IPS-18c (cell line): ENCODE measurements around the gene ATP6V0A4.
A peak's percentile ranks its signal among the peaks of the same experiment; 100 is the strongest.
"Not testable (repeated sequence)": the region's sequence is repeated elsewhere in the genome, so short reads cannot be mapped to it uniquely, and the experiment has no call there.

Experiments used
- H3K4me3 ChIP-seq: 2 replicates; pipeline ENCODE4 v1.7.0; 2013; ENCODE audit warnings: low read depth, mild to moderate bottlenecking, low read length, moderate library complexity; ENCODE audit not compliant: insufficient read depth
- H3K9me3 ChIP-seq: one replicate; pipeline ENCODE4 v1.6.1; 2013; ENCODE audit warnings: mild to moderate bottlenecking, low read length, moderate library complexity; ENCODE audit not compliant: control insufficient read depth, insufficient read depth

Gene ATP6V0A4

DNA sequence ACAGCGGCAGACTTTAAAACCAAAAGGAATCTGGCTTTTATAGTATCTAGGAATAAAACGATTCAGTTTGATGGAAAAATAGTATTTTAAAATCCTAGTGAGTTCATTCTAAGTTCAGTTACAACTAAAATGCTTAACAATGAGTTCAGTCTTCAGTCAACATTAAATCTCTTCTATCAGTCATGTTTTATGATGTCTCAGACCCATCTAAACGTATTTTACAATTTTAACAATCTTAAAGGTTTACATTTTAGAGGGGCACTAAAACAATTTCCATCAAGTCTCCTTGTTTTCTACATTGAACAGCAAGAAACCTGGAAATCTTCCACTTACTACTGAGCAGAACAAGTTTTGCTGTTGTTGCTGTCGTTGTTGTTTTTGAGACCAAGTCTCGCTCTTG lies 106.8 kb downstream of the ATP6V0A4 start:
- H3K4me3 ChIP-seq: no peak overlapping the region
- H3K9me3 ChIP-seq: peaks cover 3% of the 10 kb centered on the region

DNA sequence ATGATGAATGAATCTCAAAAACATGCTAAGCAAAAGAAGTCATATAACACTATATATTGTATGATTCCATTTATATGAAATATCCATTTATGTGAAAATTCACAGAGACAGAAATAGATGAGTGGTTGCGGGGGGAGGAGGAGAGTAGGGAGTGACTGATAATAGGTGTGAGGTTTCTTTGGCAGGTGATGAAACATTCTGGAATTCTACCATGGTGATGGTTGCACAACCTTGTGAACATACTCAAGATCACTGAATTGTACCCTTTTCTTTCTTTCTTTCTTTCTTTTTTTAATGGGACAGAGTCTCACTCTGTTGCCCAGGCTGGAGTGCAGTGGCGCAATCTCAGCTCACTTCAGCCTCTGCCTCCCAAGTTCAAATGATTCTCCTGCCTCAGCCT lies 107.5 kb downstream of the ATP6V0A4 start:
- Histone ChIP-seq H3K4me3 (no peak overlapping the region), H3K9me3 (peaks cover 3% of the 10 kb centered on the region)

DNA sequence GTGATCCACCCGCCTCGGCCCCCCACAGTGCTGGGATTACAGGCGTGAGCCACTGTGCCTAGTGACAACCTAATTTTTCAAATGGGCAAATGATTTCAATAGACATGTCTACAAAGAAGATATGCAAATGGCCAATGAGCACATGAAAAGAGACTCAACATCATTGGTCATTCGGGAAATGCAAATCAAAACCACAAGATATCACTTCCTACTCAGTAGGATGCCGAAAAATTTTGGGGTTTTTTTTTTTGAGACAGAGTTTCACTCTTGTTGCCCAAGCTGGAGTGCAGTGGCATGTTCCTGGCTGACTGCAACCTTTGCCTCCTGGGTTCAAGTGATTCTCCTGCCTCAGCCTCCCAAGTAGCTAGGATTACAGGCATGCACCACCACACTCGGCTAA lies 110.0 kb downstream of the ATP6V0A4 start:
- not testable (repeated sequence) for H3K9me3 ChIP-seq, H3K4me3 ChIP-seq

DNA sequence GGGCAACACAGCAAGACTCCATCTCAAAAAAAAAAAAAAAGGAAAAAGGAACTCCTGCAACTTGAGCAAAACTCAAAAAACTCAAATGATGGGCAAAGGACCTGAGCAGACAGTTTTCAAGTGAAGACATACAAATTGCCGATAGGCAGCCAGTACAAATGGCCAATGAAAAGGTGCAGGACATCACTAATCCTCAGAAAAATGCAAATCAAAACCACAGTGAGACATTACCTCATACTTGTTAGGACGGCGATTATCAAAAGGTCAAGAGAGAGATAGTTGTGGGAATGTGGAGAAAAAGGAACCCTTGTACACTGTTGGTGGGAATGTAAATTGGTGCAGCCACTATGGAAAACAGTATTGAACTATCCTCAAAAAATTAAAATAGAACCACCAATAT lies 113.7 kb downstream of the ATP6V0A4 start:
- H3K4me3 ChIP-seq: no peak overlapping the region
- H3K9me3 ChIP-seq: peaks cover 3% of the 10 kb centered on the region

DNA sequence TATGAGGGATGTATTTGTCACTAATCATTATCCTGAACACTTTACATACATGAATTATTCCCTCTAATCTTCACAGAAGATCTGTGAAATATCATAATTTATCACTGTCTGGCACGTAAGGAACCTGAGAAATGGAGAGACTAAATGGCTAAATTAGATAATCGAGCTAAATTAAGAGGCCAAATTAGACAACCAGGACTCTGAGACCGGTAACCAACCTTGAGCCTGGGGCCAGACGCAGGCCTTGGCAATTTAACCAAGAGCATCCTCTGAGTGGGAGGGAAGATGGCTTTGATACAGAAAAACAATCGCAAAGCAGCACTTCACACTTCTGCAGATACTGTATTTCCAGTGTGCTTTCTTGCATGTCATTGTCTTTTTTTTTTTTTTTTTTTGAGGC lies 118.2 kb downstream of the ATP6V0A4 start:
- H3K9me3 ChIP-seq: peaks cover 3% of the 10 kb centered on the region

DNA sequence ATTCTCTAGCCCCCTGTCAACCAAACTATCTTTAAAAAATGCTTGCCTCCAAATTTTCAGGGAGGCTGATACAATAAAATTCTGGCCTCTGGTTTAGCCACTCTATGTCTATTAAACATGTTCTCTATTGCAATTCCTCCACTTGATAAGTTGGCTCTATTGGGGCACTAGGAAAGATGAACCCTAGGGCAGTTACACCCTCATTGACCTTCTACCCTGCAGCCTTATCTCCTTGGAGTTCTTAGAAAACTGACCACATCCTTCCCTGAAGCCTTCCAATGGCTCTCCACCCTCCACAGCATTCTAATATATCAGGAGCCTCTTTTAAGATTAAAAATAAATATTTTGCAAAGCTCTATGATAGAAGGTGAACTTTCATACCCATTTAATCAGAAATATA lies 127.4 kb downstream of the ATP6V0A4 start:
- peaks cover 3% of the 10 kb centered on the region for H3K9me3 ChIP-seq
- no peak overlapping the region for H3K4me3 ChIP-seq

More for the DNA sequence above, 118.2 kb downstream of the ATP6V0A4 start:
- no peak overlapping the region for H3K4me3 ChIP-seq

DNA sequence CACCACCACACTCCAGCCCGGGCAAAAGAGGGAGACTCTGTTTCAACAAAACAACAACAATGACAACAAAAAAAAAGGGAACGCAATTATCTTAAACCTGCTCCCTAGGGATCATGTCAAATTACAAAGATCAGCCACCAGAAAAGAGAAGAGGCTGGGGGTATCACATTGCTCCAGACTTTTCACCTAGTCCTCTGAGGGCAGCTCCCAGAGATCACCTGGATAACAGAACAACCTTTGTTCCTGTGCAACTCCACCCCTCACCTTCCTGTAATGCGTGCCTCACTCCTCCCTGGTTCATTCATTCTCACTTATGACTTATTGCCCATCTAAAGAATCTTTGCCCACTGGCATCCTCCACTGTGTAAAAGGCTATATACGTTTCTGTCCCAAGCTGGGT lies 128.6 kb downstream of the ATP6V0A4 start:
- H3K9me3 ChIP-seq: peaks cover 4% of the 10 kb centered on the region
- H3K4me3 ChIP-seq: no peak overlapping the region

DNA sequence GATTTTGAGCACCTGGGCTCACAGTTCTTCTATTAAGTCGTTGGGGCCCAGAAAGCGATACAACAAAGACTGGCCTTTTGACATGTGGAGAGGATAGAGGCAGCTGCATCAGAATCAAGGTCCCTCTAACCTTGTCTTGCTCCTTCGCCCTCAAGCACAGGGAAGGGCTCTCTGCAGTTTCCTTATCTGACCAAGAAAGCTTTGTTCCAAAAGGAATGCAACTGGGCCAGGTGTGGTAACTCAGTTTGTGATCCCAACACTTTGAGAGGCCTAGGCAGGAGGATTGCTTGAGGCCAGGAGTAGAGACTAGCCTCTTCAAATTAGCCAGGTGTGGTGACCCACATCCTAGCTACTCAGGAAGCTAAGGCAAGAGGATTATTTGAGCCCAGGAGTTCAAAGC lies 129.1 kb downstream of the ATP6V0A4 start:
- H3K9me3 ChIP-seq: peaks cover 5% of the 10 kb centered on the region
- no peak overlapping the region for H3K4me3 ChIP-seq

DNA sequence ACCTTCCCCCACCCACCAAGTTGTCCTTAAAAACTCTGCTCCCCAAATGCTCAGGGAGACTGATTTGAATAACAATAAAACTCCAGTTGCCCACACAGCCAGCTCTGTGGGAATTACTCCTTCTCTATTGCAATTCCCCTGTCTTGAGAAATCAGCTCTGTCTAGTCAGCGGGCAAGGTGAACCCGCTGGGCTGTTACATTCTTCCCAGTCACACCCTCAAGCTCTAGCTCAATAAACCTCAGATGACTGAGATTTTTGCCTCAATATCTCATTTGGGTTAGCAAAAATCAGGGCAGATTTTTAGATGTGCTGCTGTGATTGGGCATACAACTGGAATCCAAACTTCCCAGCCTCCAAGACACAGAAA lies 129.8 kb downstream of the ATP6V0A4 start:
- peaks cover 5% of the 10 kb centered on the region for H3K9me3 ChIP-seq
- H3K4me3 ChIP-seq: no peak overlapping the region

DNA sequence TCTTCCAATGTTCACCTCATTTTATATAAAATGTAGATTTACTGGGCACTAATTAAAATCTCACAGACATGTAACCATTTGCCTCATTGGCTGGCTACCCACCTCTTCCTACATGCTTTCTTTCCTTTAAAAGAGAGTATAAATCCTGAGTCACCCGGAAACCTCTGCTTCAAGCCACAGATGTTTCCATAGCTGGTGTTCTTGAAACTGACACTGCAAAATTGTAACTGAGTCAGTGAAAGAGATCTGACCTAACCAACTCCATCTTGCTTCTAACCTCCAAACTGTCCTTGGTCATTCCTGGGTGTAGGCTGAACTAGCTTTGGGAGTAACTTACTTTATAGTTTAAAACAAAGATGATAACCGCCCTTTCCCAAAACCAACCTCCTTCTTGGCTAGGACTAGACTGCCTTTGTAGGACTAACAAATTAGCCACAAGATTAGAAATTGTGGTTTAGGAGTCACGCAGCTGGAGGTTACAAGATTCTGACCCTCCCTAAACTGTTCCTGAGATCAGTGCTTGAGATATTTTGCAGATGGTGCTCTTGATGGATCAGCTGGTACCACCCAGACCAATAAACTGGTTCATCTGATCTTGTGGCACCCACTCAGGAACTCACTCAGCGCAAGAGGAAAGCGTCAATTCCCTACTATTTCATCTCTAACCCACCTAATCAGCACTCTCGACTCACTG lies 130.3 kb downstream of the ATP6V0A4 start:
- Histone ChIP-seq H3K9me3 (peaks cover 5% of the 10 kb centered on the region), H3K4me3 (no peak overlapping the region)

DNA sequence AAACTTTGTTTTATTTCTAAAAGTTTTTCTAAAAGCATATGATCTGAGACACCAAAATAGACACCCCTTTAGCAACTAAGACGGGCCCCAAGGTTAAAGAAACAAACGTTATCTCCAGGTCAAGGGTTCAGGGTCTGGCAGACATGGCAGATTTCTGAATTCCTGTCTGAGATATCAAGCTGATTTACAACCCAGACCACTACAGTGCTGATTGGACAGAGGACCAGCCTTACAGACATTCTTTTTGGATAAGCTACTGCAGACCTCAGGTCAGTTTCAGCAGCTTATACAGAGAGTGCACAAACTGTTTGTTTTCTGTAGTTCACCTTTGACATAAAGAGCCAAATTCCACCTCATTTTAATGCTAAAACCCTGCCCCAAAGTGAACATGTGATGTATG lies 131.6 kb downstream of the ATP6V0A4 start:
- Histone ChIP-seq H3K4me3 (no peak overlapping the region), H3K9me3 (peaks cover 5% of the 10 kb centered on the region)

DNA sequence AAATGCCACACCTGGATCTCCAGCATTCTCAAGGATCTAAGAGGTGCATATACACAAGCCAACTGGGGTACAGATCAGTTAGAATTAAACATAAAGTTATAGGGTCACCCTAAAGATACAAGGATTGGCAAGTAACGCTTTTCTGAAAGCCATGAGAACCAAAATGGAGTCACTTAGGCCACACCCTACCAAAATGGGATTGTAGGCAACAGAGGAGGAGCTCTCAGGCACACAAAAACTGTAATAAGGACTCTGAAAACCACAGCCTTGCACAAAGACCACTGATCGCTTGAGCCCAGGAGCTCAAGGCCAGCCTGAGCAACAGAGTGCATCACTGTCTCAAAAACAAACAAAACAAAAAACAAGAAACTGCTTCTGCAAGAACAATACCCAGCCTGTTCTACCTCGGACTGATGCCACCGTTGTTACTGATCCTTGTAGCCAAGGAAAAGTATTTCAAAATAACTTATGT lies 132.3 kb downstream of the ATP6V0A4 start:
- no peak overlapping the region for H3K4me3 ChIP-seq
- peaks cover 5% of the 10 kb centered on the region for H3K9me3 ChIP-seq

DNA sequence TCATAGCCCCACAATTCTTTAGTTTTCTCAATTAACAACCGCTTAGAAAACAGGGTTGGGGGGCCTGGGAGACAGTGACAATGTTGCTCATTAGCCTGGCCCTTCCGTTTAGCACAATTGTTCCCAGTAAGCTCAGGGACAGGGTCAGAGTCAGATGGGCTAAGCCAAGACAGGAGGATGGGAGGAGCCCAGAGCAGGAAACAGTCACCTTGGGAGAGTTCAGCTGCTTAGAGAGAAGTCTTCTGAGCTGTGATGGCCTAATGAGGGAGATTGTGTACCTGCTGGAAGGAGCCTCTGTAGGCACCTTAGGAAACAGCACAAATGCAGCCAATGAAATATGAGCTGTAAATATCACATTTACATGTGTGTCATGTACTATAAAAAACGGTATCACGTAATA lies 132.7 kb downstream of the ATP6V0A4 start:
- Histone ChIP-seq H3K9me3 (peaks cover 5% of the 10 kb centered on the region), H3K4me3 (no peak overlapping the region)

DNA sequence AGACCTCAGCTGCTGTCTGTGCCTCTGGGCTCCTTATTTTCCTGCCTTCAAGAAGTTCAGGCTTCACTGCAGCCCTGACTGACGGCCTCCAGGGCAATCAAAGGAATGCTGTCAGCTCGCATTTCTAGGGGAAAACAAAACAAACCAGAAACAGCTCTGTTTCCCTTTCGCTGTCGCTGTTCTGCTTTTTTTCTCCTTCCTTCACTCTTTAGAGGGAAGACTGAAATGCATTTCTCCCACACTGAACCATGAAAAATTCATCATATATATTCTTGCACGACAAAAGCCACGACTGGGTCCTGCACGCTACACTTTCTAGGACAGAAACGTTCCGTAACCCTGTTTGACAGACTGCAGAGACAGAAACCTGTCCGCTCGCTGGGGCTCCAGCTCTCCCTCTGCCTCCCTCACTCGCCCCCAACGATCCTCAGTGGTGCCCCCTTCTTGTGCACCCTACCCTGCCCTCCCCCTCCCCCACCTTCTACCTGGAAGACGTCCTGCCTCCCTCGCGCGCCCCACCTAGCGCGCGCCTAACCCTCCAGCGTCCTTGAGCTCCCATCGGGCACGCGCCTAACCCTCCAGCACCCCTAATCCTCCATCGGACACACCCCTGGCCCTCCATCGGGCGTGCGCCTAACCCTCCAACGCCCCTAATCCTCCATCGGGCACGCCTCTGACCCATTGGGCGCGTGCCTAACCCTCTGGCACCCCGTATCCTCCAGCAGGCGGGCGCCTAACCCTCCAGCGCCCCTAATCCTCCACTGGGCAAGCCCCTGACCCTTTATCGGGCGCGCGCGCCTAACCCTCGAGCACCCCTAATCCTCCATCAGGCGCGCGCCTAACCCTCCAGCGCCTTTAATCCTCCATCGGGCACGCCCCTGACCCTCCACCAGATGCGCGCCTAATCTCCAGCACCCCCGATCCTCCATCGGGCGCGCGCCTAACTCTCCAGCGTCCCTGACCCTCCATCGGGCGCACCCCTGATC lies 134.0 kb downstream of the ATP6V0A4 start:
- Histone ChIP-seq H3K4me3 (peak overlapping the region; percentile 59), H3K9me3 (peaks cover 5% of the 10 kb centered on the region)

DNA sequence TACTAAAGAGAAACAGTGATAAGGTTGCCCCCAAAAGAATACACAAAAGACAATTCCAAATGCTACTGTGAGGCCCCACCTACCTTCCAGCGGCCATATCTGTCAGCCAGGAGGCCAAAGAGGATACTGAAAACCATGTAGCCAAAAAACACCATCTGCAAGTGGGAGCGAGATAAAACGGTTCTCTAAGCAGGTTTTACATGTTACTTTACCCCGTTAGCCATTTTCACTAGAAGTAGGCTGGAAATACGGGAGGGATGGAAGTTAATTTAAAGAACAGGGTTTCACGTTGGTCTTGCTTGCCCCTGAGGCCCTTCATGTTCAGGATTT lies 135.0 kb downstream of the ATP6V0A4 start:
- Histone ChIP-seq H3K4me3 (no peak overlapping the region), H3K9me3 (peaks cover 2% of the 10 kb centered on the region)

DNA sequence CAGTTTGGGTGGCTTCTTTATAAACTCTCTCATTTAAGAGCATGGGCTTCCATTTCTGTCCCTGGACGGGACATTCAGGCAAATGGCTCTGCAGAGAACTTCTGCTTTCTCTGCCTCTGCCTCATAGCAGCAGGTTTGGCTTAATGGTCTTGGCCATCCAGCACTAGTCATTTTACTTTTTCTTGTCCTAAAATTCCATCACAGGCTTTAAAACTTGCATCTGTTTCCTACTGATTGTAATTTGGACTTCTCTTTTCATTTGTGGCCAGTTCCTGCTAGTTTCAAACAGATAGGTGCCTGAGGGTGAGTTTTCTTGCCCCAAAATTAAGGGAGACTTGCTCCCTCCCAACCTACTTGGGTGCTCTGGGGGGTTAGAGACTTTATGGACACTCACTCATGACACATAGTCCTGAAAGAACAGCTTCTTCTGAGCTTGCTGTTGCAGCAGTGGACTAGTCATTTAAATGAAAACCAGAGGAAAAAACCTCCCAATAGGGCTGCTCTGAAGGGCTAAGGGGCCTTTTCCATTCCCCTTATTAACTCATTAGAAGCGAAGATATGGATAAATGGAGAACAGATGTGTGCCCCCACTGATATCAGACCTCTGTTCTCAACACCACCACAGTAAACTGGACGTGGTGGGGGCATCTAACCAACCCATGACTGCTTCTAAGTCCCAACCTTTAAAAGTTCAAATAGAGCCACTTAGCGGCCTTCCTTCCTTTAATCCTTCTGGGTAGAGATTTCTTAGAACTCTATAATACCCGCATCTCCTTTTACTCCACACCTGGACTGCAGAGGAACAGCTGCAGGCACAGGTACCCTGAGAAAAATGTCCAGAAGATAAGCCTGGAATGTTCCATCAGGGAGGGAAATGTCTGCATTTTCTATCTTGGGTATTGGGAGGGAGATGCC lies 135.7 kb downstream of the ATP6V0A4 start:
- H3K4me3 ChIP-seq: no peak overlapping the region
- H3K9me3 ChIP-seq: peaks cover 2% of the 10 kb centered on the region

DNA sequence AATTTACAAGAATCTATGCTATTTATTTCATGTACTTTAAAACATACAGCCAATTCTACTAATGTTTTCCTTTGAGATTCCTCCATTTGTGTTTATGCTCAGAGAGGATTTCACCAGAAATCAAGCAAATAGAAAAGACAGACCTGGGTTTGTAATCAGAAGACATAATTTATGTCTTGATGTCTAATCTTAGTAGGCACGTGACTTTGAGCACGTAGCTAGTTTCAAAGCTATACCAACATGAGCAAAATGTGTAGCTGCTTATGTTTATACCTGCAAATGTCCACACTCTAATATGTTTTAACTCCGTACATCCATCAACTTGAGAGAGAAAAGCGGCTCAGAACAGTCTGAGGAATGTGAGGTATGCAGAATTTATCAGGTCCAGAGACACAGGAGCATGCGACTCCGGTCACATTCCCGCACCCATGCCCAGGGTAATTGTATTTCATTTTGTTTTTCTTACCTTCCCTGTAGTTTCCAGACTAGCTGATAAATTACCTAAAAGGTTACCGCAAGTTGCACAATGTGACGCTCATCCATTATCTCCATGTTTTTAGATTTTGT lies 136.8 kb downstream of the ATP6V0A4 start:
- Histone ChIP-seq H3K4me3 (no peak overlapping the region), H3K9me3 (peaks cover 2% of the 10 kb centered on the region)
